NB4 (cell line): ENCODE results near the gene HYDIN.

ENCODE experiments used
- DNase-seq: peaks from one replicate; pipeline ENCODE4 v3.0.0; 2010; ENCODE audit warnings: low read depth
- H3K4me3 ChIP-seq: one replicate; pipeline ENCODE4 v1.5.1; 2011; ENCODE audit warnings: mild to moderate bottlenecking, low read depth, low read length, moderate library complexity
- MAX ChIP-seq: IDR thresholded peaks from 2 replicates; pipeline ENCODE4 v1.6.1; 2011; ENCODE audit warnings: low read depth, low read length
- MYC ChIP-seq: IDR thresholded peaks from 2 replicates; pipeline ENCODE4 v1.6.1; 2011; ENCODE audit warnings: low read depth, low read length
- POLR2A ChIP-seq: IDR thresholded peaks from 2 replicates; pipeline ENCODE4 v1.6.1; 2011; ENCODE audit warnings: mild to moderate bottlenecking; ENCODE audit not compliant: insufficient read length; ENCODE audit errors: extremely low read depth
- TF ChIP-seq, protein P1 (sequence below): IDR thresholded peaks from one replicate; pipeline ENCODE4 v1.5.1; 2012; ENCODE audit warnings: low read depth, low read length

The HYDIN gene

DNA sequence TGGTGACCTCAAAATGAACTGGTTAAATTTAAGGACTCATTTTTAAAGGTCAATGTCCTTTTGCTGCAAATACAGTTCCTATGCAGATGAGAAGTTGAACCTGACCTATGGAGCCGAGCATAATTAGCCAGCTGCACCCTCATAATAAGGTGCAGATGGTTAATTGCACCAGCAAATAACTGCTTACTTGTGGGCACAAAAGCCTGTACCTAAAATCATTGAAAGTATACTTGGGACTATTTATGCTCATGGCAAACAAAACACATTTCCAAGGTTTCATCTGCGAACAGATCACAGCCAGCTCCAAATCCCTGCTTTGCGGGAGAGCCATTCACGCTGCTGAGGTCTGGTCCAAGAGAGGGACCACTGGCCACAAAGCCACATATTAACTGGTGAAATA is 13.0 kb downstream of the HYDIN start:
- DNase-seq: no peak
- TF ChIP-seq, protein P1, sequence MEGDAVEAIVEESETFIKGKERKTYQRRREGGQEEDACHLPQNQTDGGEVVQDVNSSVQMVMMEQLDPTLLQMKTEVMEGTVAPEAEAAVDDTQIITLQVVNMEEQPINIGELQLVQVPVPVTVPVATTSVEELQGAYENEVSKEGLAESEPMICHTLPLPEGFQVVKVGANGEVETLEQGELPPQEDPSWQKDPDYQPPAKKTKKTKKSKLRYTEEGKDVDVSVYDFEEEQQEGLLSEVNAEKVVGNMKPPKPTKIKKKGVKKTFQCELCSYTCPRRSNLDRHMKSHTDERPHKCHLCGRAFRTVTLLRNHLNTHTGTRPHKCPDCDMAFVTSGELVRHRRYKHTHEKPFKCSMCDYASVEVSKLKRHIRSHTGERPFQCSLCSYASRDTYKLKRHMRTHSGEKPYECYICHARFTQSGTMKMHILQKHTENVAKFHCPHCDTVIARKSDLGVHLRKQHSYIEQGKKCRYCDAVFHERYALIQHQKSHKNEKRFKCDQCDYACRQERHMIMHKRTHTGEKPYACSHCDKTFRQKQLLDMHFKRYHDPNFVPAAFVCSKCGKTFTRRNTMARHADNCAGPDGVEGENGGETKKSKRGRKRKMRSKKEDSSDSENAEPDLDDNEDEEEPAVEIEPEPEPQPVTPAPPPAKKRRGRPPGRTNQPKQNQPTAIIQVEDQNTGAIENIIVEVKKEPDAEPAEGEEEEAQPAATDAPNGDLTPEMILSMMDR: no peak
- TF ChIP-seq POLR2A (no peak), MYC (no peak), MAX (no peak)
- no peak overlapping the region for H3K4me3 ChIP-seq

DNA sequence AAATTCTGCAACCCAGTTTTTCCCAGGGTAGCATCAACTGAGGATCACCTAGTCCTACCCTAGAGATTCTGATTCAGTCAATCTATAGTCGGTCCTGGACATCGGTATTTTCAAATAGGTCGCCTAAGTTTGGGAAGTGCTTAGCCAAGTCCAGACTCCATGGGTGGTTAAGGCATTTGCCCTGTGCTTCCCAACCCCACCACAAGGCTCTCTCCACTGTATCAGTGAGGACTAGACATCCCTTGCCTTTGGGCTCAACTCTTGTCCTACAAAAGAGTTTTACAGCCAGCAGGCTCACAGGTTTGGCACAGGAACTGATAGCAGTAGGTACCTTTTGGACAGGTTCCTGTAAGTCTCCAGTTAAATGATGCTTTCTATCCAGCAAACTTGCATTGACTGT is 13.8 kb downstream of the HYDIN start:
- no peak for DNase-seq

GRCh38 chr16:71214746-71215381 is 15.7 kb downstream of the HYDIN start:
- no peak overlapping the region for H3K4me3 ChIP-seq
- TF ChIP-seq MYC: no peak
- TF ChIP-seq MAX: no peak
- no peak for DNase-seq

More for the DNA sequence above, 13.8 kb downstream of the HYDIN start:
- no peak overlapping the region for H3K4me3 ChIP-seq
- TF ChIP-seq, protein P1: no peak
- TF ChIP-seq MAX (no peak), POLR2A (no peak), MYC (no peak)

- TF ChIP-seq, protein P1: no peak
- TF ChIP-seq MAX (no peak), MYC (no peak)
- no peak overlapping the region for H3K4me3 ChIP-seq
- DNase-seq: no peak
These were observed 24.9 kb downstream of the HYDIN start for GRCh38 chr16:71205482-71206131.

DNA sequence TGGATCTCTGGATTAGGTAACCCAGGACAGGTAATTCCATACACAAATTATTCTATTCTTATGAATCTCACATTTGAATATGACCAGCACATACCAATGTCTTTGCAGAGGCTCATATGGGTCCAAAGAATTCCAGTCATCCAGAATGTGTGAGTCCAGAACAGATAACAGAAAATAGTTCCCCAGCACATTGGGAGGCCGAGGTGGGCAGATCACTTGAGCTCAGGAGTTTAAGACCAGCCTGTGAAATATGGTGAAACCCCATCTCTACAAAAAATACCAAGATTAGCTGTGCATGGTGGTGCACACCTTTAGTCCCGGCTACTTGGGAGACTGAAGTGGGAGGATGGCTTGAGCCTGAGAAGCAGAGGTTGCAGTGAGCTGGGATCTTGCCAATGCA is 26.9 kb downstream of the HYDIN start:
- no peak overlapping the region for H3K4me3 ChIP-seq
- TF ChIP-seq POLR2A (no peak), MAX (no peak), MYC (no peak)
- TF ChIP-seq, protein P1: no peak
- DNase-seq: no peak

DNA sequence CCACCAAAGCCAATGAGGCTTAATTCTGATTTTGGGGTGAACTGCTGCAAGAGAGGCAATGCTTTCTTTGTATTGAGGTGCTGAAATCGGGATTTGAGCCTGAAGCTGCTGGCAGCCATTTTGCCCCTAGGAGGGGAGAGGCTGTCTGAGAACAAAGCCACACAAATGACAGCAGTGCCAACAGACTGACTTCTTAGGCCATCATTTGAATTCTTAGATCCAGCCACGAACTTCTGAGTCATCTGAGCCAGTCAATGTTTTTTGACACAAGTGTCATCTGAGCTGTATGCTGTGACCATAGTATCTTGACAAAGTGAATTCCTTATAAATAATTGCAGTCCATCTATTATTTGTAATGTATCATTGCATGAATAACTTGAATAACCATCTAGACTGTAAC is 29.0 kb downstream of the HYDIN start:
- H3K4me3 ChIP-seq: no peak overlapping the region
- DNase-seq: no peak
- TF ChIP-seq POLR2A (no peak), MAX (no peak), MYC (no peak)
- TF ChIP-seq, protein P1: no peak
